ENCODE data around the gene ATXN2.
"Not testable (repeated sequence)": the region's sequence is repeated elsewhere in the genome, so short reads cannot be mapped to it uniquely, and the experiment has no call there.

Gene ATXN2

GRCh38 chr12:111523587-111524167 lies 75.4 kb downstream of the ATXN2 start:
- in situ Hi-C loops (cut with HindIII; ENCODE audit: low sequenced_read_pairs), result no loop called here
- no peak for DNase-seq (ENCODE audit: low read depth)
- H3K4me3 ChIP-seq (ENCODE audit: low read depth, low read length), result no peak overlapping the region
- TF ChIP-seq, protein P1, sequence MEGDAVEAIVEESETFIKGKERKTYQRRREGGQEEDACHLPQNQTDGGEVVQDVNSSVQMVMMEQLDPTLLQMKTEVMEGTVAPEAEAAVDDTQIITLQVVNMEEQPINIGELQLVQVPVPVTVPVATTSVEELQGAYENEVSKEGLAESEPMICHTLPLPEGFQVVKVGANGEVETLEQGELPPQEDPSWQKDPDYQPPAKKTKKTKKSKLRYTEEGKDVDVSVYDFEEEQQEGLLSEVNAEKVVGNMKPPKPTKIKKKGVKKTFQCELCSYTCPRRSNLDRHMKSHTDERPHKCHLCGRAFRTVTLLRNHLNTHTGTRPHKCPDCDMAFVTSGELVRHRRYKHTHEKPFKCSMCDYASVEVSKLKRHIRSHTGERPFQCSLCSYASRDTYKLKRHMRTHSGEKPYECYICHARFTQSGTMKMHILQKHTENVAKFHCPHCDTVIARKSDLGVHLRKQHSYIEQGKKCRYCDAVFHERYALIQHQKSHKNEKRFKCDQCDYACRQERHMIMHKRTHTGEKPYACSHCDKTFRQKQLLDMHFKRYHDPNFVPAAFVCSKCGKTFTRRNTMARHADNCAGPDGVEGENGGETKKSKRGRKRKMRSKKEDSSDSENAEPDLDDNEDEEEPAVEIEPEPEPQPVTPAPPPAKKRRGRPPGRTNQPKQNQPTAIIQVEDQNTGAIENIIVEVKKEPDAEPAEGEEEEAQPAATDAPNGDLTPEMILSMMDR (IDR thresholded peaks at IDR 0.05; ENCODE audit: low read depth, low read length, missing control alignments), result no peak

GRCh38 chr12:111521801-111522200 lies 77.3 kb downstream of the ATXN2 start:
- in situ Hi-C loops (cut with HindIII; ENCODE audit: low sequenced_read_pairs), result no loop called here
- TF ChIP-seq, protein P1 (IDR thresholded peaks at IDR 0.05; ENCODE audit: low read depth, low read length, missing control alignments), result no peak
- H3K4me3 ChIP-seq (ENCODE audit: low read depth, low read length), result no peak overlapping the region
- DNase-seq (ENCODE audit: low read depth), result no peak

- in situ Hi-C loops (cut with HindIII; ENCODE audit: low sequenced_read_pairs), result no loop called here
- TF ChIP-seq, protein P1 (IDR thresholded peaks at IDR 0.05; ENCODE audit: low read depth, low read length, missing control alignments), result no peak
- DNase-seq (ENCODE audit: low read depth), result no peak
- no peak overlapping the region for H3K4me3 ChIP-seq (ENCODE audit: low read depth, low read length)
These were observed 79.2 kb downstream of the ATXN2 start for GRCh38 chr12:111519937-111520336.

DNA sequence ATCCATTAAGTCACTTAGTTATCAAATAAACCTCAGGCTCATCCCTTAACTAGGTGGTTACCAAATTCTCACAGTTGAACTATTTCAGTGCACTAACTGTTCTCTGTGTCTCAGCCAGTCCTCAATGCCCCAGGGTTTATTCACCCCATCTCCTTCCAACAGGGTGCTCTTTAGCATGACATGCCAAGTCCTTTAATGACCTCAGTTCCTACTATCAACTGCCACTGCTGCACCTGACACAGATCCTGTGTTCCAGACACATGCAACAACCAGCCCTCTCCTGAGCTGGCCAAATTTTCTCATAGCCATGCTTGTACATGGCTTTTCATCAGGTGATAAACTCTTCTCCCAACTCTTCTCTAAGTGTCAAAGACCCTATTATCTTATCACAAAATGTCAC lies 80.0 kb downstream of the ATXN2 start:
- DNase-seq (ENCODE audit: low read depth), result no peak
- no peak overlapping the region for H3K4me3 ChIP-seq (ENCODE audit: low read depth, low read length)
- in situ Hi-C loops (cut with HindIII; ENCODE audit: low sequenced_read_pairs), result no loop called here
- TF ChIP-seq, protein P1 (IDR thresholded peaks at IDR 0.05; ENCODE audit: low read depth, low read length, missing control alignments), result no peak

DNA sequence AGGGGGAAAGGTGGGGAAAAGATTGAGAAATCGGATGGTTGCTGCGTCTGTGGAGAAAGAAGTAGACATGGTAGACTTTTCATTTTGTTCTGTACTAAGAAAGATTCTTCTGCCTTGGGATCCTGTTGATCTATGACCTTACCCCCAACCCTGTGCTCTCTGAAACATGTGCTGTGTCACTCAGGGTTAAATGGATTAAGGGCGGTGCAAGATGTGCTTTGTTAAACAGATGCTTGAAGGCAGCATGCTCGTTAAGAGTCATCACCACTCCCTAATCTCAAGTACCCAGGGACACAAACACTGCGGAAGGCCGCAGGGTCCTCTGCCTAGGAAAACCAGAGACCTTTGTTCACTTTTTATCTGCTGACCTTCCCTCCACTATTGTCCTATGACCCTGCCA lies 91.4 kb downstream of the ATXN2 start:
- in situ Hi-C loops (cut with HindIII; ENCODE audit: low sequenced_read_pairs); H3K4me3 ChIP-seq (ENCODE audit: low read depth, low read length); DNase-seq (ENCODE audit: low read depth): not testable (repeated sequence)

- in situ Hi-C loops (cut with HindIII; ENCODE audit: low sequenced_read_pairs); H3K4me3 ChIP-seq (ENCODE audit: low read depth, low read length); DNase-seq (ENCODE audit: low read depth): not testable (repeated sequence)
These were observed 91.9 kb downstream of the ATXN2 start for GRCh38 chr12:111507258-111507657.

DNA sequence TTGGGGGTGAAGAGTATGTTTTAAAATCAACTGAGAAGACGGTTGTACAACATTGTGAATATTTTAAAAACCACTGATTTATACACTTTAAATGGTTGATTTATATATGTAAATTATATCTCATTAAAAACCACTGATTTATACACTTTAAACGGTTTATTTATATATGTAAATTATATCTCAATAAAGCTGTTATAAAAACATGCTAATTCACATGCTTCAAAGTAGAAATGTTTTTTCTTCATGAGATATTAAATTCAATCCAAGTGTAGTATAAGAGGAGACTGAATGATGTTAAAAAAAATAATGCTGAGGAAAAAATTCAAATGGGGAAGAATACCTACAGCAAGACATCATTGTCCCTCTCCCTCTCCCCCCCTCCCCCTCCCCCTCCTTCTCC lies 92.9 kb downstream of the ATXN2 start:
- in situ Hi-C loops (cut with HindIII; ENCODE audit: low sequenced_read_pairs), result no loop called here

More for the DNA sequence above, 92.9 kb downstream of the ATXN2 start:
- DNase-seq (ENCODE audit: low read depth), result no peak
- H3K4me3 ChIP-seq (ENCODE audit: low read depth, low read length), result no peak overlapping the region
- TF ChIP-seq, protein P1 (IDR thresholded peaks at IDR 0.05; ENCODE audit: low read depth, low read length, missing control alignments), result no peak
